ENCODE measurements around the gene KDM4B.

The KDM4B gene

GRCh38 chr19:5093948-5094718, 125.2 kb downstream of the KDM4B start:
- no peak for DNase-seq

GRCh38 chr19:5094768-5095567, 126.1 kb downstream of the KDM4B start:
- DNase-seq, result no peak

GRCh38 chr19:5095568-5095850, 126.6 kb downstream of the KDM4B start:
- no peak for DNase-seq

- no peak for DNase-seq
Measured at GRCh38 chr19:5096536-5096935, 127.6 kb downstream of the KDM4B start.

GRCh38 chr19:5097331-5097930, 128.5 kb downstream of the KDM4B start:
- no peak for DNase-seq

- DNase-seq, result no peak
Measured at GRCh38 chr19:5097959-5098623, 129.2 kb downstream of the KDM4B start.

- no peak for DNase-seq
Measured at GRCh38 chr19:5098646-5099045, 129.7 kb downstream of the KDM4B start.

- no peak for DNase-seq
Measured at GRCh38 chr19:5099701-5100221, 130.8 kb downstream of the KDM4B start.

- DNase-seq, result no peak
Measured at GRCh38 chr19:5101871-5102270, 133.0 kb downstream of the KDM4B start.

- DNase-seq, result no peak
Measured at GRCh38 chr19:5102520-5102919, 133.6 kb downstream of the KDM4B start.

GRCh38 chr19:5103061-5103701, 134.3 kb downstream of the KDM4B start:
- peak; percentile 36 for DNase-seq

- DNase-seq, result no peak
Measured at GRCh38 chr19:5103812-5104410, 135.0 kb downstream of the KDM4B start.

GRCh38 chr19:5104871-5105351, 136.0 kb downstream of the KDM4B start:
- DNase-seq, result no peak

GRCh38 chr19:5106191-5106726, 137.3 kb downstream of the KDM4B start:
- DNase-seq, result no peak

GRCh38 chr19:5106971-5107370, 138.1 kb downstream of the KDM4B start:
- DNase-seq, result no peak

- no peak for DNase-seq
Measured at GRCh38 chr19:5107432-5108122, 138.7 kb downstream of the KDM4B start.

- no peak for DNase-seq
Measured at GRCh38 chr19:5108123-5108596, 139.2 kb downstream of the KDM4B start.

- no peak for DNase-seq
Measured at GRCh38 chr19:5108866-5109265, 140.0 kb downstream of the KDM4B start.

GRCh38 chr19:5109560-5109959, 140.6 kb downstream of the KDM4B start:
- DNase-seq, result no peak

- DNase-seq, result no peak
Measured at GRCh38 chr19:5110546-5110945, 141.6 kb downstream of the KDM4B start.

- no peak for DNase-seq
Measured at GRCh38 chr19:5111051-5111450, 142.1 kb downstream of the KDM4B start.

Measured in fibroblast of upper back skin (primary cell).